ENCODE results near the gene JPH2. TPM values are rescaled to one million over a fixed set of nuclear protein-coding genes. Genes with fewer than 3 reads are reported as not detected.

Gene JPH2
- total RNA-seq, 4 donors from 2014 or later: 173 to 442 (median 242) TPM

DNA sequence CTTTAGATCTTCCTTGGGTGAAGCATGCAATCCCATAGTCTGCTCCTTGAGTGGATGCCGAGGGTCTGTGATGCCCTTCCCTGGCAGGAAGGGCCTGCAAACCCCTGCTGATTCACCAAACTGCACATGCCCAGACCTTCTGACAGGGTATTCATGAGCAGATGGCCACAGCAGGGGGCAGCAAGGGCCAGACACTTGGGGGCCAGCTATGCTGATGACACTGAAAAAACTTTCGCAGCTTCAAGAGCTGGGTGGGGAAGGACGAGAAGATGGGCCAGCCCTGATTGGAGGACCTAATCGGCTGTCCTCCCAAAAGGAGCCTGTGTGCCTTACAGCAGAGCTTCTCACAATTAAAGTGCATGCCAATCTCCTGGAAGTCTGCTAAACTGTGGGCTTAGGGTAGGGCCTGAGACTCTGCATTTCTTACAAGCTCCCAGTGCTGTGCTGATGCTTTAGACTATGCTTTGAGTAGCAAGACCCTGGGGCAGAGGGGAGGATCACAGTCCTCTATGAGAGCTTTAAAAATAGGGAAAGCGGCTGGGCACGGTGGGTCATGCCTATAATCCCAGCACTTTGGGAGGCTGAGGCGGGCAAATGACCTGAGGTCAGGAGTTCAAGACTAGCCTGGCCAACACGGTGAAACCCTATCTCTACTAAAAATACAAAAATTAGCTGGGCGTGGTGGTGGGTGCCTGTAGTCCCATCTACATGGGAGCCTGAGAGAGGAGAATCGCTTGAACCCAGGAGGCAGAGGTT is 44.9 kb upstream of the JPH2 start:
- Histone ChIP-seq H3K27me3 (no peaks in the 10 kb centered on the region), H3K36me3 (no peaks in the 10 kb centered on the region), H3K4me3 (no peak overlapping the region), H3K4me1 (no peaks in the 10 kb centered on the region), H3K9me3 (no peaks in the 10 kb centered on the region), H3K27ac (no peak overlapping the region)
- ATAC-seq: no peak
- 75 to 100% methylated on average over 1 to 9 of the region's 10 CpGs for WGBS, 2 donors (ENCODE audit: low coverage in 1 of 2)
- TF ChIP-seq EP300 (IDR thresholded peaks at IDR 0.05) (no peak), POLR2AphosphoS5 (IDR thresholded peaks at IDR 0.05) (no peak), POLR2A (IDR thresholded peaks at IDR 0.05) (no peak)
- TF ChIP-seq, protein P1, sequence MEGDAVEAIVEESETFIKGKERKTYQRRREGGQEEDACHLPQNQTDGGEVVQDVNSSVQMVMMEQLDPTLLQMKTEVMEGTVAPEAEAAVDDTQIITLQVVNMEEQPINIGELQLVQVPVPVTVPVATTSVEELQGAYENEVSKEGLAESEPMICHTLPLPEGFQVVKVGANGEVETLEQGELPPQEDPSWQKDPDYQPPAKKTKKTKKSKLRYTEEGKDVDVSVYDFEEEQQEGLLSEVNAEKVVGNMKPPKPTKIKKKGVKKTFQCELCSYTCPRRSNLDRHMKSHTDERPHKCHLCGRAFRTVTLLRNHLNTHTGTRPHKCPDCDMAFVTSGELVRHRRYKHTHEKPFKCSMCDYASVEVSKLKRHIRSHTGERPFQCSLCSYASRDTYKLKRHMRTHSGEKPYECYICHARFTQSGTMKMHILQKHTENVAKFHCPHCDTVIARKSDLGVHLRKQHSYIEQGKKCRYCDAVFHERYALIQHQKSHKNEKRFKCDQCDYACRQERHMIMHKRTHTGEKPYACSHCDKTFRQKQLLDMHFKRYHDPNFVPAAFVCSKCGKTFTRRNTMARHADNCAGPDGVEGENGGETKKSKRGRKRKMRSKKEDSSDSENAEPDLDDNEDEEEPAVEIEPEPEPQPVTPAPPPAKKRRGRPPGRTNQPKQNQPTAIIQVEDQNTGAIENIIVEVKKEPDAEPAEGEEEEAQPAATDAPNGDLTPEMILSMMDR (IDR thresholded peaks at IDR 0.05): no peak

GRCh38 chr20:44231193-44231592 is 44.2 kb upstream of the JPH2 start:
- Histone ChIP-seq H3K4me3 (no peak overlapping the region), H3K27ac (no peak overlapping the region), H3K27me3 (no peaks in the 10 kb centered on the region), H3K9me3 (no peaks in the 10 kb centered on the region), H3K4me1 (no peaks in the 10 kb centered on the region), H3K36me3 (no peaks in the 10 kb centered on the region)
- WGBS, 2 donors (ENCODE audit: low coverage in 1 of 2): 89% methylated on average over 7 of the region's 7 CpGs; no CpG with 5 or more reads in 1 of the 2 donors
- ATAC-seq: no peak
- TF ChIP-seq POLR2AphosphoS5 (IDR thresholded peaks at IDR 0.05): no peak
- TF ChIP-seq, protein P1 (IDR thresholded peaks at IDR 0.05): no peak
- no peak for TF ChIP-seq EP300 (IDR thresholded peaks at IDR 0.05)
- TF ChIP-seq POLR2A (IDR thresholded peaks at IDR 0.05): no peak

DNA sequence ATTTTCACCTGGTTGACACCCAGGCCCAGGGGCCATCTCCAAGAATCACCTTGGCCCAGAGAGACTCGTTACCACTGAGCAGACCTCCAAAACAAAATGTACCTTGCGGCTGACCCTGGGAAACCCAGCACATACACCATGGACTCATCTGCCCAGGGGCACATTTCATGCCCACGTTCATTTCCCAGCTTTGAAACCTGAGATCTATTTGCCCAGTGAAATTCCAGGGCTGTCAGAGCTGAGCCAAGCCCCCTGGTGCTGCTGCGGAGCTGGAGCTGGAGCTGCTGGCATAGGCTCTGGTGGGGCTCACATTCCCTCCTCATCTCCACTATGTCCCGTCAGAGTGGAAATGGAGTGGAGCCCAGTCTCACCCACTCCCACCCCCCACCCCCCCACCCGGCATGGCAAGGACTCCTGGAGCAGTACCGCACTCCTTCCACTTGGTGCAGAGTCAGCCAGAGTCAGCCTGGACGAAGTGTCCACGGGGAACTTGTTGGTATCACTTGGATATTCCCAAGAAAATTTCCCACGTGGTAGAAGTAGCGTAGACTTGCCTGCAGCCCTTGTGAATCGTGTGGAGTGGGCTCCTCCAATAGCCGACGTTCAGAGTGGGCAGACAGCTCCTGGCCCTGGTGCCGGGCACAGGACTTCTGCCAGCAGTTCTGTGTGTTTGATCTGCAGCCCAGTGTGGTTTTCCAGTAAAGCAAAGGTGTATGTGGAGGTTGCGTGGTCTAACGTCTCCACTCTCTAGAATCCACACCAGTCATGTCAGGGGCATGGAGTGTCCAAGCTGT is 41.7 kb upstream of the JPH2 start:
- peaks cover 0 to 13% of the 10 kb centered on the region in 2 donors for H3K36me3 ChIP-seq
- no peaks in the 10 kb centered on the region for H3K4me1 ChIP-seq
- H3K9me3 ChIP-seq: no peaks in the 10 kb centered on the region
- no peak overlapping the region for H3K4me3 ChIP-seq
- WGBS, 2 donors (ENCODE audit: low coverage in 1 of 2): 0 to 80% methylated on average over 1 of the region's 17 CpGs
- no peak for ATAC-seq
- TF ChIP-seq POLR2AphosphoS5 (IDR thresholded peaks at IDR 0.05): no peak
- no peak for TF ChIP-seq POLR2A (IDR thresholded peaks at IDR 0.05)
- no peak for TF ChIP-seq EP300 (IDR thresholded peaks at IDR 0.05)
- TF ChIP-seq, protein P1 (IDR thresholded peaks at IDR 0.05): no peak
- H3K27me3 ChIP-seq: no peaks in the 10 kb centered on the region
- H3K27ac ChIP-seq: no peak overlapping the region

GRCh38 chr20:44224637-44225036 is 37.6 kb upstream of the JPH2 start:
- H3K9me3 ChIP-seq: no peaks in the 10 kb centered on the region
- no peak for ATAC-seq
- no peak for TF ChIP-seq EP300 (IDR thresholded peaks at IDR 0.05)
- TF ChIP-seq POLR2A (IDR thresholded peaks at IDR 0.05): no peak
- TF ChIP-seq, protein P1 (IDR thresholded peaks at IDR 0.05): no peak
- no peak for TF ChIP-seq POLR2AphosphoS5 (IDR thresholded peaks at IDR 0.05)
- H3K36me3 ChIP-seq: peaks cover 0 to 30% of the 10 kb centered on the region in 2 donors
- H3K27me3 ChIP-seq: no peaks in the 10 kb centered on the region
- WGBS, 2 donors (ENCODE audit: low coverage in 1 of 2): 71 to 81% methylated on average over 4 to 5 of the region's 5 CpGs
- H3K4me3 ChIP-seq: no peak overlapping the region
- H3K27ac ChIP-seq: no peak overlapping the region
- H3K4me1 ChIP-seq: no peaks in the 10 kb centered on the region
